ENCODE data around the gene KRT13. TPM values are rescaled to one million over a fixed set of nuclear protein-coding genes. Genes with fewer than 3 reads are reported as not detected.

The KRT13 gene
- total and polyA plus RNA-seq, 2 donors (not counting 1 experiment from before 2014, with no cell fraction given), result not detected

GRCh38 chr17:41464682-41465081 lies 40.7 kb downstream of the KRT13 start:
- H4K20me1 ChIP-seq (ENCODE audit: control insufficient read depth, insufficient read depth, low read length, poor library complexity, severe bottlenecking), result no peaks in the 10 kb centered on the region
- Mint-ChIP-seq H3K4me1 (no peaks in the 10 kb centered on the region), H3K27me3 (peaks cover 44% of the 10 kb centered on the region), H3K9me3 (ENCODE audit: insufficient read depth) (no peaks in the 10 kb centered on the region), H3K27ac (no peak overlapping the region), H3K4me3 (no peak overlapping the region)
- H3K27ac ChIP-seq (ENCODE audit: low read length in 2 of 2), result no peak overlapping the region
- 83% methylated on average over 5 of the region's 6 CpGs for WGBS (ENCODE audit: insufficient coverage)
- no peak for TF ChIP-seq EZH2 (IDR thresholded peaks at IDR 0.05; ENCODE audit: borderline replicate concordance, insufficient read depth, low read depth, low read length, poor library complexity, severe bottlenecking)
- TF ChIP-seq, protein P1, sequence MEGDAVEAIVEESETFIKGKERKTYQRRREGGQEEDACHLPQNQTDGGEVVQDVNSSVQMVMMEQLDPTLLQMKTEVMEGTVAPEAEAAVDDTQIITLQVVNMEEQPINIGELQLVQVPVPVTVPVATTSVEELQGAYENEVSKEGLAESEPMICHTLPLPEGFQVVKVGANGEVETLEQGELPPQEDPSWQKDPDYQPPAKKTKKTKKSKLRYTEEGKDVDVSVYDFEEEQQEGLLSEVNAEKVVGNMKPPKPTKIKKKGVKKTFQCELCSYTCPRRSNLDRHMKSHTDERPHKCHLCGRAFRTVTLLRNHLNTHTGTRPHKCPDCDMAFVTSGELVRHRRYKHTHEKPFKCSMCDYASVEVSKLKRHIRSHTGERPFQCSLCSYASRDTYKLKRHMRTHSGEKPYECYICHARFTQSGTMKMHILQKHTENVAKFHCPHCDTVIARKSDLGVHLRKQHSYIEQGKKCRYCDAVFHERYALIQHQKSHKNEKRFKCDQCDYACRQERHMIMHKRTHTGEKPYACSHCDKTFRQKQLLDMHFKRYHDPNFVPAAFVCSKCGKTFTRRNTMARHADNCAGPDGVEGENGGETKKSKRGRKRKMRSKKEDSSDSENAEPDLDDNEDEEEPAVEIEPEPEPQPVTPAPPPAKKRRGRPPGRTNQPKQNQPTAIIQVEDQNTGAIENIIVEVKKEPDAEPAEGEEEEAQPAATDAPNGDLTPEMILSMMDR (IDR thresholded peaks at IDR 0.05), result no peak
- H2AFZ ChIP-seq (ENCODE audit: insufficient read depth, low read depth, low read length, poor library complexity, severe bottlenecking), result no peak overlapping the region
- H3K9ac ChIP-seq (ENCODE audit: low read length), result no peak overlapping the region
- H3K4me2 ChIP-seq (replicated peaks; ENCODE audit: low read depth, low read length, poor library complexity, severe bottlenecking), result no peak overlapping the region
- no peaks in the 10 kb centered on the region for H3K79me2 ChIP-seq (ENCODE audit: control insufficient read depth, insufficient read depth, low read length)
- H3K4me1 ChIP-seq (ENCODE audit: control insufficient read depth in 2 of 2, insufficient read depth in 2 of 2, low read length in 2 of 2), result no peaks in the 10 kb centered on the region
- no peaks in the 10 kb centered on the region for H3K36me3 ChIP-seq (replicated peaks in 1 of 2; ENCODE audit: control extremely low read depth in 1 of 2, control insufficient read depth in 1 of 2, extremely low read depth in 1 of 2, insufficient read depth in 2 of 2, low read length in 1 of 2)
- no peak for ATAC-seq (ENCODE audit: low read depth)
- DNase-seq, result no peak
- peaks cover 0 to 6% (median 2%) of the 10 kb centered on the region in 4 experiments for H3K27me3 ChIP-seq (replicated peaks in 1 of 4; ENCODE audit: control extremely low read depth in 1 of 4, control insufficient read depth in 3 of 4, insufficient read depth in 4 of 4, low read length in 3 of 4)
- H3K4me3 ChIP-seq (ENCODE audit: control extremely low read depth in 1 of 5, extremely low read depth in 1 of 5, insufficient read depth in 1 of 5, low read depth in 2 of 5, low read length in 4 of 5), result no peak overlapping the region
- POLR2A ChIA-PET, result no interaction called here
- peaks cover 0 to 12% (median 0%) of the 10 kb centered on the region in 3 donors for H3K9me3 ChIP-seq (ENCODE audit: control extremely low read depth in 1 of 3, control insufficient read depth in 2 of 3, insufficient read depth in 1 of 3, low read length in 2 of 3)
- CTCF ChIA-PET, result no interaction called here
- intact Hi-C loops (cut with micrococcal nuclease), result no loop called here

GRCh38 chr17:41464173-41464572 lies 41.2 kb downstream of the KRT13 start:
- Mint-ChIP-seq H3K9me3 (ENCODE audit: insufficient read depth) (no peaks in the 10 kb centered on the region), H3K27me3 (peaks cover 44% of the 10 kb centered on the region), H3K27ac (no peak overlapping the region), H3K4me1 (no peaks in the 10 kb centered on the region), H3K4me3 (no peak overlapping the region)
- TF ChIP-seq EZH2 (IDR thresholded peaks at IDR 0.05; ENCODE audit: borderline replicate concordance, insufficient read depth, low read depth, low read length, poor library complexity, severe bottlenecking), result no peak
- TF ChIP-seq, protein P1 (IDR thresholded peaks at IDR 0.05), result no peak
- Histone ChIP-seq H3K27me3 (replicated peaks in 1 of 4; ENCODE audit: control extremely low read depth in 1 of 4, control insufficient read depth in 3 of 4, insufficient read depth in 4 of 4, low read length in 3 of 4) (peaks cover 0 to 6% (median 2%) of the 10 kb centered on the region in 4 experiments), H3K36me3 (replicated peaks in 1 of 2; ENCODE audit: control extremely low read depth in 1 of 2, control insufficient read depth in 1 of 2, extremely low read depth in 1 of 2, insufficient read depth in 2 of 2, low read length in 1 of 2) (no peaks in the 10 kb centered on the region), H3K9ac (ENCODE audit: low read length) (no peak overlapping the region), H4K20me1 (ENCODE audit: control insufficient read depth, insufficient read depth, low read length, poor library complexity, severe bottlenecking) (no peaks in the 10 kb centered on the region), H3K79me2 (ENCODE audit: control insufficient read depth, insufficient read depth, low read length) (no peaks in the 10 kb centered on the region), H3K9me3 (ENCODE audit: control extremely low read depth in 1 of 3, control insufficient read depth in 2 of 3, insufficient read depth in 1 of 3, low read length in 2 of 3) (peaks cover 0 to 12% (median 0%) of the 10 kb centered on the region in 3 donors), H3K4me1 (ENCODE audit: control insufficient read depth in 2 of 2, insufficient read depth in 2 of 2, low read length in 2 of 2) (no peaks in the 10 kb centered on the region), H3K4me2 (replicated peaks; ENCODE audit: low read depth, low read length, poor library complexity, severe bottlenecking) (no peak overlapping the region), H3K27ac (ENCODE audit: low read length in 2 of 2) (no peak overlapping the region), H3K4me3 (ENCODE audit: control extremely low read depth in 1 of 5, extremely low read depth in 1 of 5, insufficient read depth in 1 of 5, low read depth in 2 of 5, low read length in 4 of 5) (no peak overlapping the region), H2AFZ (ENCODE audit: insufficient read depth, low read depth, low read length, poor library complexity, severe bottlenecking) (no peak overlapping the region)
- WGBS (ENCODE audit: insufficient coverage), result 97% methylated on average over 11 of the region's 11 CpGs
- ChIA-PET POLR2A (no interaction called here), CTCF (no interaction called here)
- intact Hi-C loops (cut with micrococcal nuclease), result no loop called here
- ATAC-seq (ENCODE audit: low read depth) (no peak), DNase-seq (no peak)

Measured in B cell (primary cell).